Body of pancreas (tissue), 4 donors: ENCODE results near the gene GNG4. TPM values are rescaled to one million over a fixed set of nuclear protein-coding genes. Genes with fewer than 3 reads are reported as not detected.
"Not testable (repeated sequence)": the region's sequence is repeated elsewhere in the genome, so short reads cannot be mapped to it uniquely, and the experiment has no call there.

ENCODE experiments used
- ATAC-seq: fragments of 150-250 bp; one replicate; pipeline ENCODE4 v1.9.1; 2016
- DNase-seq, 4 donors: peaks; one replicate each; pipeline ENCODE4 v3.0.0-alpha.2; 2019
- H3K27ac ChIP-seq, 4 donors: fragments of 200-600 bp; sonication (generic); 1 replicate in 3 of 4; 2 replicates in 1 of 4; pipeline versions ENCODE4 v1.5.1 to v1.6.1; 2016 to 2019; ENCODE audit warnings: mild to moderate bottlenecking in 1 of 4, mixed read lengths in 1 of 4, moderate library complexity in 1 of 4
- H3K27me3 ChIP-seq, 2 donors: fragments of 200-600 bp; sonication (generic); one replicate each; pipeline ENCODE4 v1.6.0; 2016; ENCODE audit warnings: mild to moderate bottlenecking in 1 of 2
- H3K36me3 ChIP-seq, 2 donors: fragments of 200-600 bp; sonication (generic); replicated peaks in 1 of 2; 2 replicates each; pipeline ENCODE4 v1.5.1; 2016; ENCODE audit warnings: low read depth in 2 of 2; ENCODE audit not compliant: insufficient read depth in 1 of 2
- H3K4me1 ChIP-seq: fragments of 200-600 bp; sonication (generic); one replicate; pipeline ENCODE4 v1.6.0; 2016
- H3K4me3 ChIP-seq, 2 donors: fragments of 200-600 bp; sonication (generic); 1 replicate in 1 of 2; 2 replicates in 1 of 2; pipeline ENCODE4 v1.5.1; 2016 to 2019
- H3K9me3 ChIP-seq, 3 donors: fragments of 200-600 bp; sonication (generic); 1 replicate in 2 of 3; 2 replicates in 1 of 3; pipeline ENCODE4 v1.5.1; 2016
- POLR2A ChIP-seq, 3 donors: fragments of 450-650 bp; IDR thresholded peaks; one replicate each; pipeline ENCODE4 v1.6.1; 2016; ENCODE audit warnings: antibody characterized with exemption in 3 of 3, mild to moderate bottlenecking in 2 of 3
- WGBS, 2 donors: methylation state at CpG; one replicate each; pipeline ENCODE4 v1.1.5; 2017; 5-methylcytosine and 5-hydroxymethylcytosine counted together
- intact Hi-C: fragments of 100-400 bp; cut with DNase I; formaldehyde crosslinking; loops from one replicate; pipeline ENCODE4 v1.15.1; 2023
- total RNA-seq, 2 donors: library from RNA; depleted of rRNA; stranded (reverse); fragments of >200 nt; gene quantifications; one replicate each; pipeline ENCODE4 v1.1.0, GENCODE V29; 2016
- TF ChIP-seq, protein P1 (sequence below), 7 experiments: fragments of 450-650 bp in 4 of 7; fragments of 200-600 bp in 3 of 7; sonication (generic) in 3 of 7; IDR thresholded peaks; one replicate each; pipeline ENCODE4 v1.5.1; 2016 to 2019; ENCODE audit warnings: antibody characterized with exemption in 7 of 7

GNG4 gene
- total RNA-seq, 2 donors from 2014 or later, result 0.66 to 3.1 TPM

DNA sequence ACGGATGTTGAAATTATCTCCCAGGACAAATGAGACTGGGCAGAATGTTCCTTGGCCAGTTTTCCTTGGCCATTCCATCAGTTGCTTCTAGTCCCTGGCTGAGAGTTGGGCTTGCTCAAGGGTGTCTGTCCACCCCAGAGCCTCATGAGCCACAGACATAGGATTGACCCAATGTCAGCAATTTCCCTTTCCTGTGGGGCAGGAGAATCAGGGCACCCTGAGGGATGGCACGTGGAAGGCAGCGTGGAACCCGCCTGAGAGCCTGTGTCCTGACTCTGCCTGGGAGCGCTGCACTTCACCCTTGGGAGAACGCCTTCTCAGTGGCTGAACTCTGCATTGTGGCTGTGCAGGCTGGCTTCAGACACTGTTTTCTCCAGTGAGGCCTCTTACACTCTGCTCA is 74.0 kb downstream of the GNG4 start:
- intact Hi-C loops, result no loop called here

DNA sequence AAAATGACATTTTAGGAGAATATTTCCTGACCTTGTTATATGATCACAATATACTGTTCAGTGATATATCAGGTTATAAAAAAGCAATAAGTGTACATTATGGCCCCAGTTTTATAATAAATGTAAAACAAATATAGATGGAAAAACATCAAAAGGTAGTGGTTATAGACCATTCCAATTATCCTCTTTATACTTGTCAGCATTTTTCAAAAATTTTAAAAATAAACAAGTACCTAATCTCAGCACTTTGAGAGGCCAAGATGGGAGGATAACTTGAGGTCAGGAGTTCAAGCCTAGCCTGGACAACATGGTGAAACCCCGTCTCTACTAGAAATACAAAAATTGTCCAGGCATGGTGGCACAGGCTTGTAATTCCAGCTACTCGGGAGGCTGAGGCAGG is 75.7 kb downstream of the GNG4 start:
- no peak for TF ChIP-seq POLR2A (IDR thresholded peaks at IDR 0.05)
- TF ChIP-seq, protein P1, sequence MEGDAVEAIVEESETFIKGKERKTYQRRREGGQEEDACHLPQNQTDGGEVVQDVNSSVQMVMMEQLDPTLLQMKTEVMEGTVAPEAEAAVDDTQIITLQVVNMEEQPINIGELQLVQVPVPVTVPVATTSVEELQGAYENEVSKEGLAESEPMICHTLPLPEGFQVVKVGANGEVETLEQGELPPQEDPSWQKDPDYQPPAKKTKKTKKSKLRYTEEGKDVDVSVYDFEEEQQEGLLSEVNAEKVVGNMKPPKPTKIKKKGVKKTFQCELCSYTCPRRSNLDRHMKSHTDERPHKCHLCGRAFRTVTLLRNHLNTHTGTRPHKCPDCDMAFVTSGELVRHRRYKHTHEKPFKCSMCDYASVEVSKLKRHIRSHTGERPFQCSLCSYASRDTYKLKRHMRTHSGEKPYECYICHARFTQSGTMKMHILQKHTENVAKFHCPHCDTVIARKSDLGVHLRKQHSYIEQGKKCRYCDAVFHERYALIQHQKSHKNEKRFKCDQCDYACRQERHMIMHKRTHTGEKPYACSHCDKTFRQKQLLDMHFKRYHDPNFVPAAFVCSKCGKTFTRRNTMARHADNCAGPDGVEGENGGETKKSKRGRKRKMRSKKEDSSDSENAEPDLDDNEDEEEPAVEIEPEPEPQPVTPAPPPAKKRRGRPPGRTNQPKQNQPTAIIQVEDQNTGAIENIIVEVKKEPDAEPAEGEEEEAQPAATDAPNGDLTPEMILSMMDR (IDR thresholded peaks at IDR 0.05), result no peak
- intact Hi-C loops, result no loop called here
- Histone ChIP-seq H3K9me3 (no peaks in the 10 kb centered on the region), H3K4me1 (no peaks in the 10 kb centered on the region), H3K27me3 (no peaks in the 10 kb centered on the region), H3K4me3 (no peak overlapping the region), H3K36me3 (no peaks in the 10 kb centered on the region), H3K27ac (no peak overlapping the region)
- 30 to 73% methylated on average over 2 of the region's 2 CpGs for WGBS, 2 donors
- DNase-seq, result no peak
- ATAC-seq, result no peak

More for the DNA sequence above, 74.0 kb downstream of the GNG4 start:
- no peak for ATAC-seq
- Histone ChIP-seq H3K4me3 (no peak overlapping the region), H3K36me3 (no peaks in the 10 kb centered on the region), H3K27me3 (no peaks in the 10 kb centered on the region), H3K4me1 (no peaks in the 10 kb centered on the region), H3K27ac (no peak overlapping the region), H3K9me3 (no peaks in the 10 kb centered on the region)
- 70 to 81% methylated on average over 6 of the region's 6 CpGs for WGBS, 2 donors
- TF ChIP-seq, protein P1 (IDR thresholded peaks at IDR 0.05), result no peak
- TF ChIP-seq POLR2A (IDR thresholded peaks at IDR 0.05), result no peak
- no peak for DNase-seq

DNA sequence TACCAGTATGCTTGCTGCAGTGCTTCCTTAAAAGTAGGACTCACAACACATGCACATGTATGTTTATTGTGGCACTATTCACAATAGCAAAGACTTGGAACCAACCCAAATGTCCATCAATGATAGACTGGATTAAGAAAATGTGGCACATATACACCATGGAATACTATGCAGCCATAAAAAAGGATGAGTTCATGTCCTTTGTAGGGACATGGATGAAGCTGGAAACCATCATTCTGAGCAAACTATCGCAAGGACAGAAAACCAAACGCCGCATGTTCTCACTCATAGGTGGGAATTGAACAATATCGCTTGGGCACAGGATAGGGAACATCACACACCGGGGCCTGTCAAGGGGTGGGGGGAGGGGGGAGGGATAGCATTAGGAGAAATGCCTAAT is 76.6 kb downstream of the GNG4 start:
- WGBS, 2 donors, result 87 to 89% methylated on average over 5 of the region's 5 CpGs
- H3K36me3 ChIP-seq, ATAC-seq, H3K27ac ChIP-seq, H3K27me3 ChIP-seq, intact Hi-C loops, H3K9me3 ChIP-seq, H3K4me1 ChIP-seq, DNase-seq, H3K4me3 ChIP-seq: not testable (repeated sequence)

DNA sequence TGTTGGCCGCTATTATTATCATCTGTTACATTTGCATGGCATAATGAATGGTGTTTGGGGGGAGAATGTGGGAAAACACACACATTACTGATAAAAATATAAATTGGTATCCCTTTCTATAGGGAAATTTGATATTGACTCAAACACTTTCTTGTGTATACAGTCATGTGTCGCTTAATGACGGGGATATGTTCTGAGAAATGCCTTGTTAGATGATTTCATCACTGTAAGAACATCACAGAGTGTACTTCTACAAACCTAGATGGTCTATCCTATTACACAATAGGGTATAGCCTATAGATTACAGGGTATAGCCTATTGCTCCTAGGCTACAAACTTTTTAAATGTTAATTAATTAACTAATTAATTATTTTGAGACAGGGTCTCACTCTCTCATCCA is 78.1 kb downstream of the GNG4 start:
- Histone ChIP-seq H3K27ac (no peak overlapping the region), H3K4me1 (no peaks in the 10 kb centered on the region), H3K9me3 (no peaks in the 10 kb centered on the region), H3K4me3 (no peak overlapping the region), H3K27me3 (no peaks in the 10 kb centered on the region), H3K36me3 (no peaks in the 10 kb centered on the region)
- TF ChIP-seq POLR2A (IDR thresholded peaks at IDR 0.05), result no peak
- TF ChIP-seq, protein P1 (IDR thresholded peaks at IDR 0.05), result no peak
- 73% methylated on average over 3 of the region's 3 CpGs for WGBS, 2 donors
- ATAC-seq, result no peak
- no peak for DNase-seq
- intact Hi-C loops, result no loop called here

DNA sequence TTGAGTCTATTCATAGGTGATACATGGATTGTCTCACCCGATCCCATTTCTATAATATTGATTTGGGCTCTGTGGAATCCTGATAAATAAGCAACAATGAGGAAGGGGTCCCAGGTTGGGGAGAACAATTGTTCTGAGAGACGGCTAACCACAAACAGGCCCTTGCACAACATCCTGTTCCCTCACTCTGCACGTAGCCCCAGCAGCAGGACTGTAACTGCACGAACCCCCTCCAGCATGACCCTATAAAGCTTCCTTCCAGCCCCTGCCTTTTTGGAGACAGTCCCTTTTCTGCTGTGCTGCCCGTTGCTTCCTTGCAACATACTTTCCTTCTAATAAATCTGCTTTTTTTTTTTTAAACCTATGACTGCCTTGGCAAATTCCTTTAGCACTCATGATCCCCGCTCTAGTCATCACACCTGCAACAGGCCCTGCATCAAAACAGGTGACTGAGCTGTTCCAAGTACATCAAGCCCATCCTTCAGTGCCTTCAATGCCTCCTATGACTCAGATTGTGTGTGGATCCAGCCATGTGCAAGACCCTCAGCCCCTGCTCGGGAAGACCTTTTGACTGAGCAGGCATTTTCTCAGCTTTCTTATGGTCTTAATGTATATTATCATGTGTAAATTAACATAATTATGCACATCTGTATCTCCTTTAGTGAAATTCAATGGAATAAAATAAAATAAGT is 81.6 kb downstream of the GNG4 start:
- Histone ChIP-seq H3K27ac (no peak overlapping the region), H3K9me3 (no peaks in the 10 kb centered on the region), H3K4me1 (no peaks in the 10 kb centered on the region), H3K36me3 (no peaks in the 10 kb centered on the region), H3K4me3 (no peak overlapping the region), H3K27me3 (no peaks in the 10 kb centered on the region)
- TF ChIP-seq, protein P1 (IDR thresholded peaks at IDR 0.05), result no peak
- no peak for TF ChIP-seq POLR2A (IDR thresholded peaks at IDR 0.05)
- intact Hi-C loops, result no loop called here
- WGBS, 2 donors, result 74 to 76% methylated on average over 7 of the region's 7 CpGs
- ATAC-seq, result no peak
- DNase-seq, result peak in 1 of 4 donors; percentile 31
